TTC549 (cell line): ENCODE results near the gene PRR33.
"Not testable (repeated sequence)": the region's sequence is repeated elsewhere in the genome, so short reads cannot be mapped to it uniquely, and the experiment has no call there.

ENCODE experiments used
- FAIRE-seq: peaks from 2 replicates; lab custom pipeline; 2012; peaks lifted over from hg19 to GRCh38; lab: Jason Lieb, UNC

Gene PRR33

DNA sequence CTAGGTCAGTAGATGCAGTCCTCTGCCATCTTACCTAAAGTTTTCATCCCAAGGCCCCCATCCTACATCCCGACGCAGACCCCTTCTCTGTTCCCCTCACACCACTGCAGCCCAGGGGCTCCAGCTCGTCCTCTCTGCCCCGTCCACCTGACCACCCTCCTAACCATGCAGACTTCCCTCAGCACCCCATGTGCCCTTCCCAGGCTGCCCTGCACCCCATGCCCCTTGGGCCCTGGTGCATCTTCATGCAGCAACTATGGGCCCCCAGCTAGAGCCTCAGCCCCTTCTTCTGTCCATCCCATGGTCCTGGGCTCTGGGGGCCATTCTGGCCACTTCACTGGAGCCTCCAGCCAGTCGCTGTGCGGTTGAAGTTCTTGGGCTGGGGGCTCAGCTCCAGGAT, 2.9 kb downstream of the PRR33 start:
- no peak for FAIRE-seq

GRCh38 chr11:1888347-1888753, 3.3 kb downstream of the PRR33 start:
- FAIRE-seq = no peak

- no peak for FAIRE-seq
Observed at GRCh38 chr11:1887451-1888346, 4.0 kb downstream of the PRR33 start.

GRCh38 chr11:1886551-1886950, 5.1 kb downstream of the PRR33 start:
- FAIRE-seq = not testable (repeated sequence)

DNA sequence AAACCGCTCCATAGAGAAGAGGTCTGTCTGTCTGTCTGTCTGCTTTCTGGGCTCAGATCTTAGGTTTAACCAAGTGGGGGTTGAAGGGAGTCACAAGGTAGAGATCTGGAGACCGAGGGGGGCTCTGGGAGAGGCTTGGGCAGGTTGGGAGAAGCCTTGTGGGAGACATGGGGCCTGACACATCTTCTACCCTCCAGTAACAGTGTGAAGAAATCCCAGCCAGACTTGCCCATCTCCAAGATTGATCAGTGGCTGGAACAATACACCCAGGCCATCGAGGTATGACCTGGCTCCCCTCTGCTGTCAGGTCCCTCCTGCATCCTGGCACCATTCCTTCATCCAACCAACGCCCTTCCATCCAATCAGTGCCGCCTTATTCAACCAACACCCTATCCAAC, 7.4 kb downstream of the PRR33 start:
- no peak for FAIRE-seq

- no peak for FAIRE-seq
Observed at GRCh38 chr11:1883346-1884302, 8.1 kb downstream of the PRR33 start.

GRCh38 chr11:1882265-1883238, 9.1 kb downstream of the PRR33 start:
- no peak for FAIRE-seq

GRCh38 chr11:1881442-1882264, 10.0 kb downstream of the PRR33 start:
- no peak for FAIRE-seq

GRCh38 chr11:1880746-1881441, 10.8 kb downstream of the PRR33 start:
- FAIRE-seq = no peak

- FAIRE-seq = no peak
Observed at GRCh38 chr11:1879941-1880720, 11.6 kb downstream of the PRR33 start.

- FAIRE-seq = no peak
Observed at GRCh38 chr11:1879342-1879940, 12.3 kb downstream of the PRR33 start.

DNA sequence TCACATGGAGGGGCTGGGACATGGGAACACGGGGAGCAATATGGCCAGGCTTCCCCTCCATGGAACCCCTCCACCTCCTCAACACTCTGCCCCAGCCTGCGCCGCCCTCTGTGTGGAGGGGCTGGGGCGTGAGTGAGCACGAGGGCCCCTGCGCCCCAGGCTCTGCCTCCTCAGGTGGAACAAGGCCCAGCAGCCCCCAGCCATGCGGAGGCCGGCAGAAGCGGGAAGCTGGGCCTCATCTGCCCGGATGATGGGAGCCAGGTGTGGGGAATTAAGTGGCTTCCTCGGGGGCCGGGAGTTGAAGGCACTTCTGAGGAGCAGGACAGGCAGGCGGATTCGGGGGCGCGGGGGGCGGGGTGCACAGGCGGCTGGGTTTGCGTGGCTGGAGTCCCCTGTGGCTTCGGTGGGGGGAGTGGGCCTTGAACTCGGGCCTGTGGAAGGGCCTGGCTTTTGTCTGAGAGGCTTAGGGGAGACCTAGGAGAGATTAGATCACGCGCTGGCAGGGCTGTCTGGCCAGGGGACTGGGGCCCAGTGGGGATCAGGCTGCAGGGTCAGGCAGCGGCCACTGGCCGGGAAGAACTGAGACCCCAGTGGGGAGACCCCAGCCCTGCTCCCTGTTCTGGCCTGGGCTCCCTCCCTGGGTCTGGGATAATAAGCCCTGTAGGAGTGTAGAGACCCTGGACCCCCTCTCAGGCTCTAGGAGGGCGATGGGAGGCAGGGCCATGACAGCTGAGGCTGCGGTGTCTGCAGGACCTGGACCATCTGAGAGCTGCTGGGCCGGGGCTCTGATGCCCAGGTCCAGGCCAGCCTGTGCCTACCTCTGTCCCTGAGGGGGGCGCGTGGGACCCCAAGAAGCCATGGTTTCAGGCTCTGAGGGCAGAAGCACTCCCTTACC, 13.3 kb downstream of the PRR33 start:
- FAIRE-seq = no peak

- FAIRE-seq = no peak
Observed at GRCh38 chr11:1877211-1878136, 14.2 kb downstream of the PRR33 start.

DNA sequence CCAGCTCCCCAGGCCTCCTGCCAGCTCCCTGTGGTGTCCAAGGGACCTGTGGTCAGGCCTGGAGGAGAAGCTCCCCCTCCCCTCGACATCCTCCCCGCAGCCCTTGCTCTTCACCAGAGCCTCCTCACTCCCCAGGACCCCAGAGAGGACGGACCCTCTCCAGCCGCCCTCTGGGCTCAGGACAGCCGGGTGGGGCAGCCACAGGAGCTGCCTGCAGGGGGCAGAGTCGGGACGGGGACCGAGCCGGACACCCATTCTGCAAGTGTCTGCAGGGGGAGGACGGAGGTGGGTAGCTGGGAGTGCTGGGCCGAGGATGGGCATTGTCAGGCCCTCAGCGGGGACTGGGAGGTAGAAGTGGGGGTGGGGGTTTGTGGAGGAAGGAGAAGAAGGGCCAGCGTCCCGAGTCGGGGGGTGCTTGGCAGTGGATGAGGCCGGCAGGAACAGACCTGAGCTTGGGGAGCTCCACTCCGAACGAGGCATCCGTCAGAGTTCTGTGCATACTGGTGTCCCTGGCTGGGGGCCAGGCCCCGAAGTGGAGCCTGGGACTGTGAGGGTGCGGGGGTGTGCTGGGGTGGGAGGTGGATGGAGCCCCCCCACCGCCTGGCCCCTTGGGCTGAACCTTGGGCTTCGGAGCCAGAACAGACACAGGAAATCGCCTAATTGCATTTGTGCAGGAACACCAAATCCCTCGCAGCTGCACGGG, 15.2 kb downstream of the PRR33 start:
- no peak for FAIRE-seq

- FAIRE-seq = not testable (repeated sequence)
Observed at GRCh38 chr11:1875851-1876301, 15.8 kb downstream of the PRR33 start.
